Measurements from ENCODE around the gene GNPNAT1.

DNA sequence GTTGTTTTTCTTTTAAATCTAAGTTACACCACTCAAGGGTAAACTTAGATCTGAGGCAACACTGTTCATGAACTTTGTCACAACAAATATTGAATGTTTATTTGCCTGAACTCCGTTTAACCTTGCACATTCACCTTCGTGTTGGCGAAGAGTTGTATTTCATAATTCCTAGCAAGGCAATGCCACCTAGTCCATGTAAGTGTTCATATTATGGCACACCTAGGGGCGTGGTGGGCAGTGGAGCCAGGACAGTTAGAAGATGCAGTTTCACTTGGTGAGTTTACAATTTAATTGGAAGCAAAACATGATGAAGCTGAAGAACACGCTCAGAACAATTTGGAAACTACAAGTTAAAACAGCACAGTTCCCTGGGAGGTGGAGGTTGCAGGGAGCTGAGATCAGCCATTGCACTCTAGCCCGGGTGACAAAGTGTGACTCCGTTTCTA, 30.4 kb upstream of the GNPNAT1 start:
- TF ChIP-seq, protein P1, sequence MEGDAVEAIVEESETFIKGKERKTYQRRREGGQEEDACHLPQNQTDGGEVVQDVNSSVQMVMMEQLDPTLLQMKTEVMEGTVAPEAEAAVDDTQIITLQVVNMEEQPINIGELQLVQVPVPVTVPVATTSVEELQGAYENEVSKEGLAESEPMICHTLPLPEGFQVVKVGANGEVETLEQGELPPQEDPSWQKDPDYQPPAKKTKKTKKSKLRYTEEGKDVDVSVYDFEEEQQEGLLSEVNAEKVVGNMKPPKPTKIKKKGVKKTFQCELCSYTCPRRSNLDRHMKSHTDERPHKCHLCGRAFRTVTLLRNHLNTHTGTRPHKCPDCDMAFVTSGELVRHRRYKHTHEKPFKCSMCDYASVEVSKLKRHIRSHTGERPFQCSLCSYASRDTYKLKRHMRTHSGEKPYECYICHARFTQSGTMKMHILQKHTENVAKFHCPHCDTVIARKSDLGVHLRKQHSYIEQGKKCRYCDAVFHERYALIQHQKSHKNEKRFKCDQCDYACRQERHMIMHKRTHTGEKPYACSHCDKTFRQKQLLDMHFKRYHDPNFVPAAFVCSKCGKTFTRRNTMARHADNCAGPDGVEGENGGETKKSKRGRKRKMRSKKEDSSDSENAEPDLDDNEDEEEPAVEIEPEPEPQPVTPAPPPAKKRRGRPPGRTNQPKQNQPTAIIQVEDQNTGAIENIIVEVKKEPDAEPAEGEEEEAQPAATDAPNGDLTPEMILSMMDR (IDR thresholded peaks at IDR 0.05), result no peak
- TF ChIP-seq EZH2 (IDR thresholded peaks at IDR 0.05; ENCODE audit: borderline replicate concordance, insufficient read depth, low read depth, low read length, poor library complexity, severe bottlenecking), result no peak

All from B cell (primary cell).